ENCODE results near the gene RRP8. TPM values are rescaled to one million over a fixed set of nuclear protein-coding genes. Genes with fewer than 3 reads are reported as not detected.

RRP8 gene
- total RNA-seq, 2 experiments from 2014 or later: 26.4 to 33.6 TPM

DNA sequence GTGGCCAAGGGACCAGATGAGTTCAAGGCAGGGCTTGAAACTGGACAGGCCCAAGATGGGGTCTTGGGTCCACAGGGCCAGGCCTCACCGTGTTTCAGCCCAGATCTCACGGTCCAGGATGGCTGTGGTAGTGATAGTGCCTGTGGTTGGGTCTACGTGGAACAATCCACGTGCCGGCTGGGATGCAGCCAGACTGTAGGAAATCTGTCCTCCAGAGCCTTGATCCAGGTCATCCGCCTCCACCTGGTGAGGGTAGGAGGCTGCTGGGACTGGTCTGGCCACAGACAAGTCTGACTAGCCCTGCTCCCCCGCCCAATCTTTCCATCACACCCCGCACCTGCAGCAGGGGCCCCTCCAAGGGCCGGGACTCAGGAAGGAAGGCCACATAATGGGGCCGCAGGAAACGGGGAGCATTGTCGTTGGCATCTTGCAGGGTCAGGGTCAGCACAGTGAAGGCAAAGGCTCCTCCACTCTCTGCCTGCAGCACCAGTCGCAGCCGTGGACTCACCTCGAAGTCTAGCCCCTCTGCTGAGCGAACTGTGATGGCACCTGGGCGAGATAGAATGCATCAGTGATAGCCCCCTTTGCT is 22.5 kb upstream of the RRP8 start:
- intact Hi-C loops (cut with micrococcal nuclease; ENCODE audit: unreplicated experiment): no loop called here
- H3K4me1 ChIP-seq (ENCODE audit: insufficient read depth, low read length, poor library complexity, severe bottlenecking): peaks cover 11% of the 10 kb centered on the region
- no peak for DNase-seq (ENCODE audit: low spot score)
- CTCF ChIA-PET (ENCODE audit: unreplicated experiment): no interaction called here
- H3K79me2 ChIP-seq (ENCODE audit: insufficient read depth, low read depth, low read length): no peaks in the 10 kb centered on the region
- BruUV-seq (replicated peaks): no TSS peak
- POLR2A ChIA-PET: no interaction called here
- no peak overlapping the region for H3K4me3 ChIP-seq (ENCODE audit: low read depth, low read length, poor library complexity, severe bottlenecking)
- H2AFZ ChIP-seq (ENCODE audit: low read length): no peak overlapping the region
- H3K9me2 ChIP-seq (ENCODE audit: insufficient read depth, low read length): no peaks in the 10 kb centered on the region
- no peaks in the 10 kb centered on the region for H4K20me1 ChIP-seq (ENCODE audit: insufficient read depth, low read length)
- TF ChIP-seq CTCF (conservative IDR thresholded peaks at IDR 0.05; ENCODE audit: low read length) (no peak), EZH2phosphoT487 (IDR thresholded peaks at IDR 0.05; ENCODE audit: borderline replicate concordance, low read depth, low read length) (no peak)
- no peak overlapping the region for H3K4me2 ChIP-seq (ENCODE audit: low read length)
- H3K9me3 ChIP-seq (ENCODE audit: low read length): no peaks in the 10 kb centered on the region
- no peaks in the 10 kb centered on the region for H3K36me3 ChIP-seq (ENCODE audit: insufficient read depth, low read length)
- no peak overlapping the region for H3K27ac ChIP-seq (ENCODE audit: low read depth, low read length, poor library complexity, severe bottlenecking)

GRCh38 chr11:6625156-6625831 is 21.9 kb upstream of the RRP8 start:
- H3K79me2 ChIP-seq (ENCODE audit: insufficient read depth, low read depth, low read length): no peaks in the 10 kb centered on the region
- no peak for DNase-seq (ENCODE audit: low spot score)
- intact Hi-C loops (cut with micrococcal nuclease; ENCODE audit: unreplicated experiment): no loop called here
- H3K4me1 ChIP-seq (ENCODE audit: insufficient read depth, low read length, poor library complexity, severe bottlenecking): peaks cover 11% of the 10 kb centered on the region
- no TSS peak for BruUV-seq (replicated peaks)
- no peaks in the 10 kb centered on the region for H3K9me2 ChIP-seq (ENCODE audit: insufficient read depth, low read length)
- H3K27ac ChIP-seq (ENCODE audit: low read depth, low read length, poor library complexity, severe bottlenecking): no peak overlapping the region
- ChIA-PET POLR2A (interaction anchor here (0.9 kb wide), 1 partner anchor 22 kb away, joined by 3 read pairs; no protein-coding TSS in a partner anchor), CTCF (ENCODE audit: unreplicated experiment) (interaction anchor here (0.6 kb wide), 1 partner anchor 21 kb away, joined by 3 read pairs; no protein-coding TSS in a partner anchor)
- TF ChIP-seq CTCF (conservative IDR thresholded peaks at IDR 0.05; ENCODE audit: low read length): no peak
- TF ChIP-seq EZH2phosphoT487 (IDR thresholded peaks at IDR 0.05; ENCODE audit: borderline replicate concordance, low read depth, low read length): no peak
- H4K20me1 ChIP-seq (ENCODE audit: insufficient read depth, low read length): no peaks in the 10 kb centered on the region
- no peaks in the 10 kb centered on the region for H3K9me3 ChIP-seq (ENCODE audit: low read length)
- H3K36me3 ChIP-seq (ENCODE audit: insufficient read depth, low read length): no peaks in the 10 kb centered on the region
- H3K4me3 ChIP-seq (ENCODE audit: low read depth, low read length, poor library complexity, severe bottlenecking): no peak overlapping the region
- H3K4me2 ChIP-seq (ENCODE audit: low read length): no peak overlapping the region
- H2AFZ ChIP-seq (ENCODE audit: low read length): no peak overlapping the region
